SU-DHL-6 (cell line): ENCODE measurements around the gene CEP135.

Source experiments
- EZH2phosphoT487 ChIP-seq: fragments of 200-600 bp; sonication (generic), shearing (Covaris generic); conservative IDR thresholded peaks from 2 replicates; pipeline ENCODE4 v1.6.1; 2018; ENCODE audit warnings: mild to moderate bottlenecking, antibody characterized with exemption, low read length, moderate library complexity, mixed read lengths
- TF ChIP-seq, protein P1 (sequence below): fragments of 200-600 bp; sonication (generic); IDR thresholded peaks from one replicate; pipeline ENCODE4 v1.5.1; 2017; ENCODE audit warnings: antibody characterized with exemption, mild to moderate bottlenecking, low read length, moderate library complexity; ENCODE audit not compliant: insufficient read depth, poor library complexity, severe bottlenecking

DNA sequence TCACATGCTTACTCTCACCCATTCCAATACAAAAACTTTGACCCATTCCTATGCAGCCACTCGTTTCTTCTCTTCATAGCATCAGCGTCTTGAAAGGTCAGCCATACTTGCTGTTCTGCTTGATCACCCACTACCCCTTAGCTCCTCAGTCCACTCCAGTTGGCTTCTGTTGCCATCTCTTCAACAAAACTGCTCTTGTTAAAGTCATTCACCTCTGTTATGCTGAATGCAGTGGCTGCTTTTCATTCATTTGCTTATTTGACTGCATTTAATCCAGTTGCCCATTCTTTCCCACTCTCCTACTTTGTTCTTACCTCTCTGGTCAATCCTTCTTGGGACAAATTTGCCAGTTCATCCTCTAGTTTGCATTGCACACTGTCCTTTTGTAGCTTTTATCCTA, 24.9 kb downstream of the CEP135 start:
- TF ChIP-seq, protein P1, sequence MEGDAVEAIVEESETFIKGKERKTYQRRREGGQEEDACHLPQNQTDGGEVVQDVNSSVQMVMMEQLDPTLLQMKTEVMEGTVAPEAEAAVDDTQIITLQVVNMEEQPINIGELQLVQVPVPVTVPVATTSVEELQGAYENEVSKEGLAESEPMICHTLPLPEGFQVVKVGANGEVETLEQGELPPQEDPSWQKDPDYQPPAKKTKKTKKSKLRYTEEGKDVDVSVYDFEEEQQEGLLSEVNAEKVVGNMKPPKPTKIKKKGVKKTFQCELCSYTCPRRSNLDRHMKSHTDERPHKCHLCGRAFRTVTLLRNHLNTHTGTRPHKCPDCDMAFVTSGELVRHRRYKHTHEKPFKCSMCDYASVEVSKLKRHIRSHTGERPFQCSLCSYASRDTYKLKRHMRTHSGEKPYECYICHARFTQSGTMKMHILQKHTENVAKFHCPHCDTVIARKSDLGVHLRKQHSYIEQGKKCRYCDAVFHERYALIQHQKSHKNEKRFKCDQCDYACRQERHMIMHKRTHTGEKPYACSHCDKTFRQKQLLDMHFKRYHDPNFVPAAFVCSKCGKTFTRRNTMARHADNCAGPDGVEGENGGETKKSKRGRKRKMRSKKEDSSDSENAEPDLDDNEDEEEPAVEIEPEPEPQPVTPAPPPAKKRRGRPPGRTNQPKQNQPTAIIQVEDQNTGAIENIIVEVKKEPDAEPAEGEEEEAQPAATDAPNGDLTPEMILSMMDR: no peak
- no peak for TF ChIP-seq EZH2phosphoT487
